GM12874 (cell line): ENCODE results near the gene KBTBD2.

ENCODE experiments used
- CTCF ChIP-seq: IDR thresholded peaks from 2 replicates; pipeline ENCODE4 v1.5.1; 2011; ENCODE audit warnings: low read depth, mild to moderate bottlenecking, control low read depth, low read length, moderate library complexity; ENCODE audit not compliant: insufficient read depth

KBTBD2 gene

GRCh38 chr7:32858648-32859047 is 32.9 kb downstream of the KBTBD2 start:
- no peak for TF ChIP-seq CTCF

GRCh38 chr7:32846630-32847225 is 44.8 kb downstream of the KBTBD2 start:
- TF ChIP-seq CTCF = peak; percentile 88
